Epithelial cell of proximal tubule (primary cell): Measurements from ENCODE around the gene ZNF546. TPM values are rescaled to one million over a fixed set of nuclear protein-coding genes. Genes with fewer than 3 reads are reported as not detected.

Experiments used
- DNase-seq: peaks from one replicate; pipeline ENCODE4 v3.0.0-alpha.2; 2011; ENCODE audit warnings: low read depth
- H3K4me3 ChIP-seq: 2 replicates; pipeline ENCODE4 v1.5.1; 2011; ENCODE audit warnings: low read depth, mild to moderate bottlenecking, low read length
- total RNA-seq: library from RNA; depleted of rRNA; stranded (reverse); fragments of >200 nt; gene quantifications from 2 replicates; pipeline ENCODE4 v1.2.3, GENCODE V29; 2015
- TF ChIP-seq, protein P1 (sequence below): conservative IDR thresholded peaks from 2 replicates; pipeline ENCODE4 v1.5.1; 2012; ENCODE audit warnings: low read depth, mild to moderate bottlenecking, low read length

Gene ZNF546
- total RNA-seq, 1 donor from 2014 or later: 0.17 TPM

DNA sequence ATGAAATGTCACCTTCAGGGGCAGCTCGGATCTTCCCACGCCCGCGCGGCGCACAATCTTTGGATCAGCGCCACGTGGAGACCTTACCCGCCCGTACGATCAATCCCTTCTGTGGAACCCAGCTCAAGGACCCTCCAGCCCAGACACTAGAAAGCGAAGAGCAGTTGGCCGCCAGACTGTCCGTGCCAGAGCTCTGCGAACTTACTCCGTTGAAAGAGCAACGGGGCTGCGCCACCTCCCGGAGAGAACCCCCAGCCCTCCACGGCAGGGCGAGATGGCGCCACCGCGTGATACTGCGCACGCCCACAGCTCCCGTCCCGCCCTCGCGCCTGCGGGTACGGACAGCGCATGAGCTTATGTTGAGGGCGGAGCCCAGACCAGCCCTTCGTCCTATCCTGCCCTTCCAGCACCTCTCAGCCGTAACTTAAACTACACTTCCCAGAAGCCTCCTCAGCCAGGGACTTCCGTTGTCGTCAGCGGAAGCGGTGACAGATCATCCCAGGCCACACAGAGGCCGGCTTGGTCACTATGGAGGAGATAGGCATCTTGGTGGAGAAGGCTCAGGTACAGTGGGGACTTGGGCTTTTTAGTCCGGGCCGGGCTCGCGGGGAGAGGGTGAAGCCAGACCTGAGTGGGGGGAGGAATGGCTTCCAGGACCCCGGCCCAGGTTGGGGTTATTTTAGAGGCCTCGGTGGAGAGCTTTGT lies 26.0 kb upstream of the ZNF546 start, which contains the start of gene PSMC4:
Gene PSMC4 (plus strand): TSS at position 491 of the 705 bp plus-strand sequence. CDS start 38 bp downstream, at position 529.
- peak within 1 kb of the TSS; percentile 83 for H3K4me3 ChIP-seq
- DNase-seq: peak; percentile 94
- TF ChIP-seq, protein P1, sequence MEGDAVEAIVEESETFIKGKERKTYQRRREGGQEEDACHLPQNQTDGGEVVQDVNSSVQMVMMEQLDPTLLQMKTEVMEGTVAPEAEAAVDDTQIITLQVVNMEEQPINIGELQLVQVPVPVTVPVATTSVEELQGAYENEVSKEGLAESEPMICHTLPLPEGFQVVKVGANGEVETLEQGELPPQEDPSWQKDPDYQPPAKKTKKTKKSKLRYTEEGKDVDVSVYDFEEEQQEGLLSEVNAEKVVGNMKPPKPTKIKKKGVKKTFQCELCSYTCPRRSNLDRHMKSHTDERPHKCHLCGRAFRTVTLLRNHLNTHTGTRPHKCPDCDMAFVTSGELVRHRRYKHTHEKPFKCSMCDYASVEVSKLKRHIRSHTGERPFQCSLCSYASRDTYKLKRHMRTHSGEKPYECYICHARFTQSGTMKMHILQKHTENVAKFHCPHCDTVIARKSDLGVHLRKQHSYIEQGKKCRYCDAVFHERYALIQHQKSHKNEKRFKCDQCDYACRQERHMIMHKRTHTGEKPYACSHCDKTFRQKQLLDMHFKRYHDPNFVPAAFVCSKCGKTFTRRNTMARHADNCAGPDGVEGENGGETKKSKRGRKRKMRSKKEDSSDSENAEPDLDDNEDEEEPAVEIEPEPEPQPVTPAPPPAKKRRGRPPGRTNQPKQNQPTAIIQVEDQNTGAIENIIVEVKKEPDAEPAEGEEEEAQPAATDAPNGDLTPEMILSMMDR: peak; percentile 79

DNA sequence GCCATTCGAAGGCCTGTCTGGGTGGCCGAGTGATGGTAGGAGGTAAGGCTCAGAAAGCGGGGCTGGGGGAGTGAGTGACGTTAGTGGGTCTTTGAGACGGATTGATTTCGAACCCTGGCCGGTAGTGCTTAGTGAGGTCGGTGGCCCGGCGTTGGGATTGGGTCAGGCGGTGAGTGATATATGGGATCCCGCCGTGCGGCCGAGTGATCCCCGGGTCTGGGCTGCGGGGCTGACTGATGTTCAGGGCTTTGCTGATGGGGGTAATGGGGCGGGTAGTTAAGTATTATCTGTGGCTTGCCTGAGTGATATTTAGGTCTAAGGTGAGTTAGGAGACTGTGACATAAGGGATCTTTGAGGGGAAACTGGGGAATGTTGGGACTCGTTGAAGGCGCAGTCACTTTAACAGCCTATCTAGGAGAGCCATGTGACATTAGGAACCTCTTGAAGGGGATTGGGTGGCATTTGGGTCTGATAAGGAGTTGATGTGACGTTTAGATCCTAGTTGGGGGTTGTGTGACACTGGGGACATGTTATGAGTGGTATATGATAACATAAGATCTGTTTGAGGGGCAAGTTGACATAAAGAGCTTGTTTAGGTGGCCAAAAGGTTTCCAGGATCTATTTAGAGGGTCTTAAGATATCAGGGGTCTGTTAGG lies 25.4 kb upstream of the ZNF546 start:
- H3K4me3 ChIP-seq: peak overlapping the region; percentile 83
- TF ChIP-seq, protein P1: no peak
- DNase-seq: no peak

DNA sequence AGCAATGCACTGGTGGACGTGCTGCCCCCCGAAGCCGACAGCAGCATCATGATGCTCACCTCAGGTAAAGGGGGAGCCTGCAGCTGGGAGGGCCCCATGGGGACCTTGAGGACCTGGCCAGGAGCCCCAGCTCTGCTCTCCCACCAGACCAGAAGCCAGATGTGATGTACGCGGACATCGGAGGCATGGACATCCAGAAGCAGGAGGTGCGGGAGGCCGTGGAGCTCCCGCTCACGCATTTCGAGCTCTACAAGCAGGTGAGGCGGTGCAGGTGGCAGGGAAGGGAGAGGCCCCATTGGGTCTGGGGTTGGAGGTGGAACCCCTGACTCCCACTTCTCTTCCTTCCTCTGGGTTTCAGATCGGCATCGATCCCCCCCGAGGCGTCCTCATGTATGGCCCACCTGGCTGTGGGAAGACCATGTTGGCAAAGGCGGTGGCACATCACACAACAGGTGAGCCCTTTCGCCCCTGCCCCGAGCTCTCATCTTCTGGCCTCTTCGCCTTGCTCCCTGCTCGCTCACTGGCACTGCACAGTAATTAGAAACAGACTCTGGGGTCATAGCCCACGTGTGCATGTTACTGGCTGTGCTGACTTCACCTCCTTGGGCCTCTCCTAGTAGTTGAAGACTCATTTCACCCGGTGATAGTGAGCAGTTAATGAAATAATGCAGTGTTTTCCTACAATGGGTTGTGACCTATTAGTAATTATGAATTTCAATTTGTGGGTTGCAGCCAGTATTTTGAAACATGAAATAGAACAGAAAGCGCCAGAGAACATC lies 22.3 kb upstream of the ZNF546 start:
- no peak for DNase-seq
- H3K4me3 ChIP-seq: no peak overlapping the region
- TF ChIP-seq, protein P1: no peak

DNA sequence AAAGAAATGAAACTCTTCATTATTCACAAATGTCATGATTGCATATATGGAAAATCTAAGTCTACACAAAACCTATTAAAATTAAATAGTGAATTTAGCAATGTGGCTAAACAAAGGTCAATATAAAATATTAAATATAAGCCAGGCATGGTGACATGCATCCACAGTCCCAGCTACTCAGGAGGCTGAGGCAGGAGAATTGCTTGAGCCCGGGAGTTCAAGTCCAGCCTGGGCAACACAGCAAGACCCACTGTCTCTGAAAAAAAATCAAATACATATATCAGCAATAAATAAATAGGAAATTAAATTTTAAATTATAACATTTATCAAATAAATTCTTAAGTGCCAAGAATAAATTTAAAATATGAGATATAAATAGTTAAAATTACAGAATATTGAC lies 14.0 kb upstream of the ZNF546 start:
- no peak for DNase-seq
- H3K4me3 ChIP-seq: no peak overlapping the region
- TF ChIP-seq, protein P1: no peak

DNA sequence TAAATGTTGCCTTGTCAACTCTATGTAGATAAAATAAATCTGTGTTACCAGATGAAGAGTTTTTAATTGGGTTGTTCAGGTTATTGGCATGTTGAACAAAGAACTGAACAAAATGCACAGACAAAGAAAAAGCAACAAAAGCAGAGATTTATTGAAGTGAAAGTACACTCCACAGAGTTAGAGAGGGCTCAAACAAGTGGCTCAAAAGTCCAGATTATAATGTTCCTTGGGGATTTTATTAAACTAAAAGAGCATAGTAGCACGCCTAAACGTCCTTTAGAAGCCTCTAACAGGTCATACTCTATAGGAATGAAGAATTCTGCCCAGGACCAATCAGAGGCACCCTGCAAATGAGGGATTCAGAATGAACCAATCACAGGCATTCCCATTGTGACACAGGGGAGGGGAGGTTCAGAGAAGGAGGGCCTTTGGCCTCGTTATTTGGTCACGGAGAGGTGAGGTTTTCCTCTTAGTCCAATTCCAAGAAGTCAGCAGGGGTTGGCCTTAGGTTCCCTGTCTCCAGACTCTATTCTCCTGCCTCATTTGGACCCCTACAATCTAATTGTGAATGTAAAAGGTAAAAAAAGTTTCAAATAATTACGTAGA lies 13.1 kb upstream of the ZNF546 start:
- H3K4me3 ChIP-seq: no peak overlapping the region
- TF ChIP-seq, protein P1: no peak
- no peak for DNase-seq

DNA sequence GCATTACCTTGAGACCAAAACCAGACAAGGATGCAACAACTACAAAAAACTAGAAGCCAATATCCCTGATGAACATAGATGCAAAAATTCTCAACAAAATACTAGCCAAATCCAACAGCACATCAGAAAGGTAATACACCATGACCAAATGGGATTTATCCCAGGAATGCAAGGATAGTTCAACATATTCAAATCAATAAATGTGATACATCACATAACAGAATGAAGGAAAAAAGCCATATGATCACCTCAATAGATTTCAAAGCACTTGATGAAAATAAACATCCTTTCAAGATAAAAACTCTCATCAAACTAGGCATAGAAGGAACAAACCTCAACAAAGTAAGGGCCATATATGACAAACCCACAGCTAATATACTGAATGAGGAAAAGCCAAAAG lies 10.2 kb upstream of the ZNF546 start:
- H3K4me3 ChIP-seq: no peak overlapping the region
- DNase-seq: no peak
- TF ChIP-seq, protein P1: no peak
